ENCODE results near the gene TBX20.
"Not testable (repeated sequence)": the region's sequence is repeated elsewhere in the genome, so short reads cannot be mapped to it uniquely, and the experiment has no call there.

The TBX20 gene

GRCh38 chr7:35220176-35220575 lies 33.7 kb downstream of the TBX20 start:
- DNase-seq (ENCODE audit: low read depth), result not testable (repeated sequence)

GRCh38 chr7:35216033-35216432 lies 37.9 kb downstream of the TBX20 start:
- not testable (repeated sequence) for DNase-seq (ENCODE audit: low read depth)

- not testable (repeated sequence) for DNase-seq (ENCODE audit: low read depth)
These were observed 38.8 kb downstream of the TBX20 start for GRCh38 chr7:35215063-35215462.

- DNase-seq (ENCODE audit: low read depth), result not testable (repeated sequence)
These were observed 47.0 kb downstream of the TBX20 start for GRCh38 chr7:35206924-35207323.

GRCh38 chr7:35204850-35205249 lies 49.0 kb downstream of the TBX20 start:
- DNase-seq (ENCODE audit: low read depth), result not testable (repeated sequence)

GRCh38 chr7:35204031-35204430 lies 49.9 kb downstream of the TBX20 start:
- not testable (repeated sequence) for DNase-seq (ENCODE audit: low read depth)

GRCh38 chr7:35202353-35202752 lies 51.5 kb downstream of the TBX20 start:
- not testable (repeated sequence) for DNase-seq (ENCODE audit: low read depth)

GRCh38 chr7:35200170-35200569 lies 53.7 kb downstream of the TBX20 start:
- not testable (repeated sequence) for DNase-seq (ENCODE audit: low read depth)

GRCh38 chr7:35198370-35199140 lies 55.3 kb downstream of the TBX20 start:
- DNase-seq (ENCODE audit: low read depth), result not testable (repeated sequence)

GRCh38 chr7:35191571-35191970 lies 62.3 kb downstream of the TBX20 start:
- not testable (repeated sequence) for DNase-seq (ENCODE audit: low read depth)

- DNase-seq (ENCODE audit: low read depth), result not testable (repeated sequence)
These were observed 63.6 kb downstream of the TBX20 start for GRCh38 chr7:35190146-35190773.

GRCh38 chr7:35186751-35187150 lies 67.1 kb downstream of the TBX20 start:
- DNase-seq (ENCODE audit: low read depth), result not testable (repeated sequence)

- DNase-seq (ENCODE audit: low read depth), result peak; percentile 33
These were observed 67.8 kb downstream of the TBX20 start for GRCh38 chr7:35185908-35186731.

GRCh38 chr7:35185578-35185907 lies 68.4 kb downstream of the TBX20 start:
- not testable (repeated sequence) for DNase-seq (ENCODE audit: low read depth)

GRCh38 chr7:35184961-35185360 lies 68.9 kb downstream of the TBX20 start:
- DNase-seq (ENCODE audit: low read depth), result not testable (repeated sequence)

GRCh38 chr7:35183873-35184503 lies 69.9 kb downstream of the TBX20 start:
- not testable (repeated sequence) for DNase-seq (ENCODE audit: low read depth)

GRCh38 chr7:35180665-35181064 lies 73.2 kb downstream of the TBX20 start:
- not testable (repeated sequence) for DNase-seq (ENCODE audit: low read depth)

GRCh38 chr7:35173176-35173575 lies 80.7 kb downstream of the TBX20 start:
- DNase-seq (ENCODE audit: low read depth), result not testable (repeated sequence)

GRCh38 chr7:35172131-35172530 lies 81.8 kb downstream of the TBX20 start:
- DNase-seq (ENCODE audit: low read depth), result not testable (repeated sequence)

GRCh38 chr7:35167658-35168057 lies 86.2 kb downstream of the TBX20 start:
- DNase-seq (ENCODE audit: low read depth), result not testable (repeated sequence)

- DNase-seq (ENCODE audit: low read depth), result not testable (repeated sequence)
These were observed 86.7 kb downstream of the TBX20 start for GRCh38 chr7:35167158-35167557.
